Measurements from ENCODE around the gene TIMP2.
"Not testable (repeated sequence)": the region's sequence is repeated elsewhere in the genome, so short reads cannot be mapped to it uniquely, and the experiment has no call there.

TIMP2 gene

GRCh38 chr17:78929908-78930775, 5.0 kb upstream of the TIMP2 start:
- peak in 1 of 2 experiments; percentile 35 for DNase-seq

GRCh38 chr17:78925662-78926555, 722 bp upstream of the TIMP2 start:
- DNase-seq, result peak in 1 of 2 experiments; percentile 39

- no peak for DNase-seq
Observed at GRCh38 chr17:78924481-78925151, 571 bp downstream of the TIMP2 start.

GRCh38 chr17:78923660-78924453, 1.3 kb downstream of the TIMP2 start:
- no peak for DNase-seq

- no peak for DNase-seq
Observed at GRCh38 chr17:78922816-78923498, 2.2 kb downstream of the TIMP2 start.

GRCh38 chr17:78921437-78921971, 3.7 kb downstream of the TIMP2 start:
- DNase-seq, result no peak

- no peak for DNase-seq
Observed at GRCh38 chr17:78920528-78920927, 4.7 kb downstream of the TIMP2 start.

- no peak for DNase-seq
Observed at GRCh38 chr17:78919861-78920450, 5.2 kb downstream of the TIMP2 start.

GRCh38 chr17:78918979-78919378, 6.2 kb downstream of the TIMP2 start:
- no peak for DNase-seq

- DNase-seq, result no peak
Observed at GRCh38 chr17:78917451-78918275, 7.5 kb downstream of the TIMP2 start.

- DNase-seq, result no peak
Observed at GRCh38 chr17:78915872-78916632, 9.1 kb downstream of the TIMP2 start.

- DNase-seq, result no peak
Observed at GRCh38 chr17:78913115-78913514, 12.1 kb downstream of the TIMP2 start.

GRCh38 chr17:78912082-78912481, 13.1 kb downstream of the TIMP2 start:
- no peak for DNase-seq

- not testable (repeated sequence) for DNase-seq
Observed at GRCh38 chr17:78911543-78911942, 13.6 kb downstream of the TIMP2 start.

GRCh38 chr17:78910497-78911284, 14.5 kb downstream of the TIMP2 start:
- DNase-seq, result peak in 1 of 2 experiments; percentile 33

GRCh38 chr17:78908426-78908825, 16.8 kb downstream of the TIMP2 start:
- DNase-seq, result peak; percentile 44 to 66

- no peak for DNase-seq
Observed at GRCh38 chr17:78905541-78905940, 19.6 kb downstream of the TIMP2 start.

- DNase-seq, result no peak
Observed at GRCh38 chr17:78905116-78905515, 20.1 kb downstream of the TIMP2 start.

Measured in SHP77 (cell line).